NOMO-1 treated with DMSO at 0.1 percent for 48 hours (cell line): ENCODE results near the gene BATF2.

ENCODE experiments used
- DNase-seq: peaks from one replicate; lab custom pipeline; 2025; ENCODE audit not compliant: unreplicated experiment; lab: John Stamatoyannopoulos, UW

Gene BATF2

DNA sequence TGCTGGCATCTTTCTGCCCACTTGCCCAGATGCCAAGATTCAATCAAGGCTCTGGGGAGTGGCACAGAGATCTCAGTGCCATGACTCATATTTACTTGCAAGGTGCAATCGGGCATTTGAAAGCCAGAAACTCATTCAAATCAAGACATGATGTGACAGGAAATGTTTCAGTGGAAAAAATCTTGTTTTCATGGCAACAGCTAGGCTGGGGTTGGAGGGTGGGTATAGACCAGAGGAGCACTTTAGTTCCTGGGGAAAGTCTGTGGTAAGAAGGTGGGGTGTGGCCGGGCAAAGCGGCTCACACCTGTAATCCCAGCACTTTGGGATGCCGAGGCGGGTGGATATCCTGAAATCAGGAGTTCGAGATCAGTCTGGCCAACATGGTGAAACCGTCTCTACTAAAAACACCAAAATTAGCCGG, 26.0 kb downstream of the BATF2 start:
- no peak for DNase-seq

DNA sequence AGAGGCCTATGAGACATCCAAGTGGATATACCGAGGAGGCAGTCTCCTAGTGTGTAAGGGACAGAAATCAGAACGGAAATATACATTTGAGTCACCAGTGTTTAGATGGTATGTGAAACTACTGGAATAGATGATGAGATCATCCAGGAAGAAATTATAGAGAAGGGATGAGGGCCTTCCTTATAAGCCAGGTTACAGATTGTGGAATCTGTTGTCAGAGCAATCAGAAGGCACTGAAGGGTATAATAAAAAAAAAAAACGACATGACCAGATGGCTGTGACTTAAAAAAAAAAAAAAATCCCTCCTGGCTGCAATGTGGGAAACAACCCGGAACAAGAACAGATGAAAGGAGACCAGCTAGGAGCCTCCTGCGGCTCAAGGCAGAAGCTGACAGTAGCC, 27.6 kb downstream of the BATF2 start:
- no peak for DNase-seq

DNA sequence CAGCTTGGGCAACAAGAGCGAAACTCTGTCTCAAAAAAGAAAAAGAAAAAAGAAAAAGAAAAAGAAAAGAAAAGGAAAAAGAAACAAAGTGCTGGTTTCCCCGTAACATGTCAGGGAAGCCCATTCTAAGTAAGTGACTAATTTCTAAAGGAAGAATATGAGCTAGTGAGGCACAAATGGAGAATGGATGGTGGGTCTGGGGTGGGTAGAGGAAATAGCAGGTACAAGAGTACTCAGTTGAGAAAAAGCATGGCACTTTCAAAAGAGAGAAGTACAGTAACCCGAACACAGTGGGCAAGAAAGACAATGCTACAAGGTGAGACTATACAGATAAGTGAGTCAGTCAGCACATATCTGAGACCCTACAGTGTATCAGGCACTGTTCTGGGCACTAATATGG, 29.4 kb downstream of the BATF2 start:
- DNase-seq = no peak

DNA sequence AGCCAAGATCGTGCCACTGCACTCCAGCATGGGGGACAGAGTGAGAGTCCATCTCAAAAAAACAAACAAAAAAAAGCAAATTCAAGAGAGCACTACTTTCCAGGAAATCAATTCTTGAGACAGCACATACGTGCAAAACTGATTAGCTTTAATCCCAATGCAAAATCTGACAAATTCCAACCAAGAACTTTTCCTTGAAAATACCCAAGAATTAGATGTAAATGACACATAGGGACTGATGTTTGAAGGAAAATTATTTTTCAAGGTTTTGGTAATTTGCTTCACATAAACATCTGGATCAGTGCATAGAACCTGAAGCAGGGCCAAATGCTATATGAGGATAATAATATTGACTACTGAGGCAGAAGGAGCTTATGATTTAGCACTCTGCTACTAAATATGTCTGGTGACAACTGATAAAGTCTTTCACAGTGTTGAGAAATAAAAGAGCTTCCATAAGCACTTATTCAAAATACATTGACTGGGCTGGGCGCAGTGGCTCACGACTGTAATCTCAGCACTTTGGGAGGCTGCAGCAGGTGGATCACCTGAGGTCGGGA, 33.6 kb downstream of the BATF2 start:
- DNase-seq = no peak

DNA sequence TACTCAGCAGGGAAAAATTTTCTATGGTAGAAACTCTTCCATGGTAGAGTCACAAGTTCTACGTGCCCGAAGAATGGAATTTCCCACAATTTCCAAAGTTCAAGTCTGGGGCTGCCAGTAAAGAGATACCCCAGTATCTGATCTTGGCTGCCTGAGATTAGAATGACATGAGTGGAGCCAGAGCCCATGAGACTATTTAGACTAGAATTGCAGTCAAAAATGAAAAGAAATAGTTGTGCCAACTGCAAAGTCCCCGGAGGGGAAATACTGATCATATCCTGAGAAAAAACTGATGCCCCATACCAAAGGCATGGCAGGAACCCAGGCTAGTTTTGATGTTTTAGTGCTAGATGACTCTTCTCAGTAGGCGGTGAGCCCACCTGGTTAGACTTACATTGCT, 36.1 kb downstream of the BATF2 start:
- no peak for DNase-seq

DNA sequence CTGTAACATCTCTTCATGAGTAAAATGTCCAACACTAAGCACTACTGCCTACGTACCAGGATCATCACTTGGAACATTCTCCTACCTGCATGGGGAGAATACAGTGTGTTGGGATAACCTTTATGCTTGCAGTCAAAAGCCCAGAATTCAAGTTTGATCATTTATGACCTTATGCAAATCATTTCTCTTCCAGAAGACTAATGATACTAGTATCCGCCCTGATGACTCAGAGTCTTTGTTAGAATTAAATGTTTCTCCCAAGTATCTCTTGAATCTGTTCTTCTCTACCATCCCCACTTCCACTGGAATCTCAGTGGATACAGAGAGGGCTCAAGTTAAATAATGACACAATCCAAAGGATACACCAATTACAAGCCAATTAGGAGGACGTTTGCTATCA, 37.3 kb downstream of the BATF2 start:
- no peak for DNase-seq

DNA sequence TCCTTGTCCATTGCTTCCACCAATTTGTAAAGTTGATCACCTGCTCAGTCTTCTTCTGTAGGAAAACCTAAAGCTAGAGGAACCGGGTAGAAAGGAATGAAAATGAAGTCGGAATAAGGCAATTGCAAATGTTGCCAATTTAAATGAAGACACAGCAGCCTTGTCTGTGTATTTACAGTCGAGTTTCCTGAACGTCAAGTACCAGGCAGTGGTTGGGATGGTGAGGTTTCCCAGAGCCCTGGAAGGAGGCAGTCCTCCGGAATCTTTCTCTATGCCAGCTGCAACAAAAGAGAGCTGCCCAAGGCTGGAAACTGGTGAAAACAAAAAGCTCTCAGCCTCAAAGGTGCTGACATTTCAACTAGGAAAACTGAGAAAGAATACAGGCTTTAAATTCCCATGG, 42.6 kb downstream of the BATF2 start:
- DNase-seq = no peak

DNA sequence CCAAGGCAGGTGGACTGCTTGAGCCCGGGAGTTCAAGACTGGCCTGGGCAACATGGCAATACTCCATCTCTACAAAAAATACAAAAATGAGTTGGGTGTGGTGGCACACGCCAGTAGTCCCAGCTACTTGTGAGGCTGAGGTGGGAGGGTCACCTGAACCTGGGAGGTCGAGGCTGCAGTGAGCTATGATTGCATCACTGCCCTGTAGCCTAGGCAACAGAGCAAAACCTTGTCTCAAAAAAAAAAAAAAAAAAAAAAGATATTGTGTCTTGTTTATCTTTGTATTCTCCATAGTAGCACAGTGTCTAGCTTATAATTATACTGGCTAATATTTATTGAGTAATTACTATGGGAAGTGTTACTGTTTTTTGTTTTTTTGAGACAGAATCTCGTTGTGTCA, 45.2 kb downstream of the BATF2 start:
- DNase-seq = no peak

DNA sequence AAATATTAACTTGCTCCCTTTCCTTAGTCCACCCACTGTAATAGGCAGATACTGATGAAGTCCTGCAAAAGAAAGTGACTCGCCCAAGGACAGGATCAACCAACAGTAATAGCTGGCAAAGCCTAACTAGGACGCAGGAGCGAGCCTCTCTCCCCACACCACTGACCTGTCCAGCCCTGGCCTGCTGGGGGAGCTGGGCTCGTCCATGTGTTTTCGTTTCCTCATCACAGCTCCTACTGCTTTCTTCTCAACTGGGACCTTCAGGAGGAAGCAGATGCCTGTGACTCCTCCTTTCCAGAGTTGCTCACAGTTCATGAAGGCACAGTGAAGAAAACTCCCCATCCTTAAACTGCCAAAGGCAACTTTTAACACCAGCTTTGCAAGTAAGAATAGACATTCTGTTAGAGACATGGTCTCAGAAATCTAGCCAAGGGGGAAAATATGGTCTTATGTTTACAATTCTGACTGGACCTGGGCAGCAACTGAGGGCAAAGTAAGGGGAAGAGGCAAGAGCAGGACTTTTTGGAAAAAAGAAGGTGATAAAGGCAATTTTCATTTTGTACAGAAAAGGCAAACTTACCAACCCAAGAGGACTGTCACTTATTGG, 49.5 kb downstream of the BATF2 start:
- DNase-seq = no peak
